Ramos (cell line): ENCODE data around the gene OR2T5.
"Not testable (repeated sequence)": the region's sequence is repeated elsewhere in the genome, so short reads cannot be mapped to it uniquely, and the experiment has no call there.

ENCODE experiments used
- in situ Hi-C: fragments of 300-500 bp; cut with MboI; formaldehyde crosslinking; loops from one replicate; pipeline ENCODE4 v1.14.3; 2022; ENCODE audit warnings: low sequenced_read_pairs; ENCODE audit not compliant: unreplicated experiment

The OR2T5 gene

GRCh38 chr1:248488289-248488688 lies at the start of gene OR2T5:
TSS of gene OR2T5 (plus strand) at chr1:248488589. CDS start at chr1:248488589, 0 bp downstream.
- in situ Hi-C loops, result not testable (repeated sequence)

GRCh38 chr1:248438668-248439067 lies 49.7 kb upstream of the OR2T5 start:
- in situ Hi-C loops, result not testable (repeated sequence)

GRCh38 chr1:248439283-248439682 lies 49.1 kb upstream of the OR2T5 start:
- in situ Hi-C loops, result not testable (repeated sequence)

- in situ Hi-C loops, result loop anchor here (5.0 kb wide), 1 partner anchor 210 kb away; no protein-coding TSS in a partner anchor
Measured at GRCh38 chr1:248442500-248443277, 45.7 kb upstream of the OR2T5 start.

- in situ Hi-C loops, result loop anchor here (5.0 kb wide), 1 partner anchor 208 kb away; no protein-coding TSS in a partner anchor
Measured at GRCh38 chr1:248444603-248445002, 43.8 kb upstream of the OR2T5 start.

GRCh38 chr1:248445399-248445798 lies 43.0 kb upstream of the OR2T5 start, which contains the start of gene OR2T2:
TSS of gene OR2T2 (plus strand) at chr1:248445637. CDS start at chr1:248452798, 7,161 bp downstream.
- in situ Hi-C loops, result not testable (repeated sequence)

- in situ Hi-C loops, result not testable (repeated sequence)
Measured at GRCh38 chr1:248448409-248449074, 39.8 kb upstream of the OR2T5 start.

- in situ Hi-C loops, result not testable (repeated sequence)
Measured at GRCh38 chr1:248449821-248450465, 38.4 kb upstream of the OR2T5 start.

GRCh38 chr1:248450466-248451145 lies 37.8 kb upstream of the OR2T5 start:
- in situ Hi-C loops, result not testable (repeated sequence)

- in situ Hi-C loops, result not testable (repeated sequence)
Measured at GRCh38 chr1:248453619-248454018, 34.8 kb upstream of the OR2T5 start.

GRCh38 chr1:248455045-248455444 lies 33.3 kb upstream of the OR2T5 start:
- in situ Hi-C loops, result not testable (repeated sequence)

GRCh38 chr1:248456635-248457034 lies 31.8 kb upstream of the OR2T5 start:
- in situ Hi-C loops, result not testable (repeated sequence)

GRCh38 chr1:248459117-248459516 lies 29.3 kb upstream of the OR2T5 start:
- in situ Hi-C loops, result not testable (repeated sequence)

- in situ Hi-C loops, result no loop called here
Measured at GRCh38 chr1:248471154-248471553, 17.2 kb upstream of the OR2T5 start.

- in situ Hi-C loops, result not testable (repeated sequence)
Measured at GRCh38 chr1:248472111-248472510, 16.3 kb upstream of the OR2T5 start.

- in situ Hi-C loops, result not testable (repeated sequence)
Measured at GRCh38 chr1:248473051-248473450, 15.3 kb upstream of the OR2T5 start, which contains the start of gene OR2T3. TSS of gene OR2T3 (plus strand) at chr1:248473351. CDS start at chr1:248473351, 0 bp downstream.

GRCh38 chr1:248475660-248476059 lies 12.7 kb upstream of the OR2T5 start:
- in situ Hi-C loops, result not testable (repeated sequence)

- in situ Hi-C loops, result not testable (repeated sequence)
Measured at GRCh38 chr1:248481686-248482579, 6.5 kb upstream of the OR2T5 start.

- in situ Hi-C loops, result not testable (repeated sequence)
Measured at GRCh38 chr1:248496661-248497060, 8.3 kb downstream of the OR2T5 start.
